Stimulated activated CD4-positive, alpha-beta T cell treated with anti-CD3 and anti-CD28 coated beads, TNF-alpha, amount 100 ng/mL, for 4 hours (primary cell): ENCODE measurements around the gene KISS1R.
A peak's percentile ranks its signal among the peaks of the same experiment; 100 is the strongest.
"Not testable (repeated sequence)": the region's sequence is repeated elsewhere in the genome, so short reads cannot be mapped to it uniquely, and the experiment has no call there.

ENCODE experiments used
- DNase-seq, 3 experiments: peaks; one replicate each; pipeline ENCODE4 v3.0.0-alpha.2; 2020; ENCODE audit warnings: low read depth in 3 of 3

Gene KISS1R

GRCh38 chr19:881385-882071 lies 35.6 kb upstream of the KISS1R start:
- no peak for DNase-seq

GRCh38 chr19:882871-883497 lies 34.1 kb upstream of the KISS1R start:
- DNase-seq, result no peak

GRCh38 chr19:883661-884211 lies 33.4 kb upstream of the KISS1R start:
- no peak for DNase-seq

GRCh38 chr19:884420-885211 lies 32.5 kb upstream of the KISS1R start:
- no peak for DNase-seq

GRCh38 chr19:885536-886224 lies 31.5 kb upstream of the KISS1R start:
- DNase-seq, result no peak

GRCh38 chr19:887072-887471 lies 30.1 kb upstream of the KISS1R start:
- no peak for DNase-seq

GRCh38 chr19:887599-887998 lies 29.5 kb upstream of the KISS1R start:
- no peak for DNase-seq

GRCh38 chr19:888581-889385 lies 28.4 kb upstream of the KISS1R start:
- no peak for DNase-seq

GRCh38 chr19:889662-890295 lies 27.4 kb upstream of the KISS1R start:
- no peak for DNase-seq

- no peak for DNase-seq
Measured at GRCh38 chr19:890831-891230, 26.3 kb upstream of the KISS1R start.

- DNase-seq, result not testable (repeated sequence)
Measured at GRCh38 chr19:891421-892200, 25.5 kb upstream of the KISS1R start.

- no peak for DNase-seq
Measured at GRCh38 chr19:892243-892893, 24.8 kb upstream of the KISS1R start.

- DNase-seq, result peak; percentile 78 to 85 (median 78)
Measured at GRCh38 chr19:892894-893689, 24.0 kb upstream of the KISS1R start, which contains the start of the genes MED16 and RNU6-9. MED16 (minus strand) TSS chr19:893187; CDS start chr19:891131, 2,056 bp downstream. RNU6-9 (plus strand) TSS chr19:893484.

- DNase-seq, result no peak
Measured at GRCh38 chr19:896434-896833, 20.7 kb upstream of the KISS1R start.

- no peak for DNase-seq
Measured at GRCh38 chr19:896999-897398, 20.1 kb upstream of the KISS1R start.

- DNase-seq, result no peak
Measured at GRCh38 chr19:897442-898039, 19.6 kb upstream of the KISS1R start.

- DNase-seq, result no peak
Measured at GRCh38 chr19:898663-899062, 18.5 kb upstream of the KISS1R start.
